Calu3 (cell line): Measurements from ENCODE around the gene TENM4. TPM values are rescaled to one million over a fixed set of nuclear protein-coding genes. Genes with fewer than 3 reads are reported as not detected.

Experiments used
- BruUV-seq: library from RNA; stranded (reverse); fragments of 400-500 nt; replicated peaks from 2 replicates; lab custom pipeline; 2021; lab: Mats Ljungman, UMichigan
- CTCF ChIA-PET: fragments of 300-600 bp; sonication (Branson Sonifier 250); formaldehyde crosslinking; loops from one replicate; lab custom pipeline; 2022; ENCODE audit warnings: antibody characterized with exemption; lab: Charles Lee
- DNase-seq: peaks from one replicate; pipeline ENCODE4 v3.0.0; 2022
- H3K27ac Mint-ChIP-seq: one replicate; pipeline ENCODE4 v1.8.0; 2022; ENCODE audit warnings: mixed read lengths; ENCODE audit not compliant: unreplicated experiment
- H3K27me3 Mint-ChIP-seq: one replicate; pipeline ENCODE4 v1.8.0; 2022; ENCODE audit warnings: mixed read lengths; ENCODE audit not compliant: unreplicated experiment
- H3K36me3 Mint-ChIP-seq: one replicate; pipeline ENCODE4 v1.8.0; 2022; ENCODE audit warnings: mild to moderate bottlenecking, moderate library complexity, mixed read lengths; ENCODE audit not compliant: insufficient read depth, unreplicated experiment
- H3K4me1 Mint-ChIP-seq: one replicate; pipeline ENCODE4 v1.8.0; 2022; ENCODE audit warnings: mild to moderate bottlenecking, low read depth, mixed read lengths; ENCODE audit not compliant: unreplicated experiment
- H3K4me3 Mint-ChIP-seq: one replicate; pipeline ENCODE4 v1.8.0; 2022; ENCODE audit warnings: mild to moderate bottlenecking, low read depth, moderate library complexity, mixed read lengths; ENCODE audit not compliant: unreplicated experiment
- H3K9me3 Mint-ChIP-seq: one replicate; pipeline ENCODE4 v1.8.0; 2022; ENCODE audit warnings: low read depth, mixed read lengths; ENCODE audit not compliant: unreplicated experiment
- intact Hi-C: fragments of 100-400 bp; cut with micrococcal nuclease; formaldehyde crosslinking; loops from one replicate; pipeline ENCODE4 v1.10.0; 2022; ENCODE audit not compliant: unreplicated experiment
- total RNA-seq: library from RNA; stranded (reverse); gene quantifications from 2 replicates; pipeline ENCODE4 v1.2.3, GENCODE V29; 2022
- TF ChIP-seq, protein P1 (sequence below): fragments of 200-600 bp; IDR thresholded peaks from one replicate; pipeline ENCODE4 v1.8.0; 2022; ENCODE audit warnings: antibody characterized with exemption; ENCODE audit not compliant: unreplicated experiment

Gene TENM4
- total RNA-seq, 1 experiment from 2014 or later: not detected

DNA sequence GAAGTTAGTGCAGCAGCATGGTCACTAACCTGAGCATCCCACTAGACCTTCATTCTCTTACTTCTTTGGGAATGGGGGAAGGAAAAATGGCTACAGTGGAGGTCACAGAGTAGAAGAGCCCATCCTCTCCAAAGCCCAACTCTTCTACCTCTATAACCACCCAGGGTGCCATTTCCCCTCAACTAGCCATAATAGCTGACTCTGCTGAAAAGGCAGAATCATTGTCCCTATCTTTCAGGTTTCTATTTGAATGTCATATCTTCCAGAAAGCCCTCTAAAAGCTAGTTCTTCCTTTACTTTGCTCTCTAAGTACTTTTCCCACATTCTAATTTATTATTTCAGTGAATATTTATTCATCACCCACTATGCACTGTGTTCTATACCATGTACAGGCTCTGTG lies 421.6 kb downstream of the TENM4 start:
- H3K4me3 Mint-ChIP-seq: no peak overlapping the region
- no TSS peak for BruUV-seq
- H3K27ac Mint-ChIP-seq: no peak overlapping the region
- intact Hi-C loops: no loop called here
- H3K9me3 Mint-ChIP-seq: no peaks in the 10 kb centered on the region
- CTCF ChIA-PET: no interaction called here
- TF ChIP-seq, protein P1, sequence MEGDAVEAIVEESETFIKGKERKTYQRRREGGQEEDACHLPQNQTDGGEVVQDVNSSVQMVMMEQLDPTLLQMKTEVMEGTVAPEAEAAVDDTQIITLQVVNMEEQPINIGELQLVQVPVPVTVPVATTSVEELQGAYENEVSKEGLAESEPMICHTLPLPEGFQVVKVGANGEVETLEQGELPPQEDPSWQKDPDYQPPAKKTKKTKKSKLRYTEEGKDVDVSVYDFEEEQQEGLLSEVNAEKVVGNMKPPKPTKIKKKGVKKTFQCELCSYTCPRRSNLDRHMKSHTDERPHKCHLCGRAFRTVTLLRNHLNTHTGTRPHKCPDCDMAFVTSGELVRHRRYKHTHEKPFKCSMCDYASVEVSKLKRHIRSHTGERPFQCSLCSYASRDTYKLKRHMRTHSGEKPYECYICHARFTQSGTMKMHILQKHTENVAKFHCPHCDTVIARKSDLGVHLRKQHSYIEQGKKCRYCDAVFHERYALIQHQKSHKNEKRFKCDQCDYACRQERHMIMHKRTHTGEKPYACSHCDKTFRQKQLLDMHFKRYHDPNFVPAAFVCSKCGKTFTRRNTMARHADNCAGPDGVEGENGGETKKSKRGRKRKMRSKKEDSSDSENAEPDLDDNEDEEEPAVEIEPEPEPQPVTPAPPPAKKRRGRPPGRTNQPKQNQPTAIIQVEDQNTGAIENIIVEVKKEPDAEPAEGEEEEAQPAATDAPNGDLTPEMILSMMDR: no peak
- DNase-seq: no peak
- no peaks in the 10 kb centered on the region for H3K36me3 Mint-ChIP-seq
- no peaks in the 10 kb centered on the region for H3K4me1 Mint-ChIP-seq
- peaks cover 59% of the 10 kb centered on the region for H3K27me3 Mint-ChIP-seq

DNA sequence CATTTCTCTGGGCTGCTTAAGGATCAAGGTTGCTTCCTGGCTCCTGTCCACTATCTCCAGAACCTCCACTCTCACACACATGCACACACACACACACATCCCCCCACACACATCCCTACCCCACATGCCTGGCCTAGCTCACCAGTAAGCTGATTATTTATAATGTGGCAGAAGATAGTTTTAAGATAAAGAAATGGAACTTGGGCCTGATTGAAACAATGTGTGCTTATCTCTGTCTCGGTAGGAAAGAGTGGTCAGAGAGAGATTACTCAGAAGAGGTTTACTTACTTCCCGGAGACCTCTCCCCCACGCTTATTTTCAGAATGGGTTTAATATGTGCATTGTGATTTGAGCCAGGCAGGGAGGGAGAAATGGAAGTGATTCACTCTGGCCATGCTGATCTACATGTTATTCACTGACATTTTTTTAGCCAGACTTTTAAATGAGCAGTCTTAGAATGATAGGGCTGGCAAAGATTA lies 422.4 kb downstream of the TENM4 start:
- BruUV-seq: no TSS peak
- Mint-ChIP-seq H3K9me3 (no peaks in the 10 kb centered on the region), H3K27me3 (peaks cover 68% of the 10 kb centered on the region), H3K36me3 (no peaks in the 10 kb centered on the region), H3K4me3 (no peak overlapping the region), H3K4me1 (no peaks in the 10 kb centered on the region), H3K27ac (no peak overlapping the region)
- intact Hi-C loops: no loop called here
- TF ChIP-seq, protein P1: no peak
- no peak for DNase-seq
- CTCF ChIA-PET: no interaction called here

DNA sequence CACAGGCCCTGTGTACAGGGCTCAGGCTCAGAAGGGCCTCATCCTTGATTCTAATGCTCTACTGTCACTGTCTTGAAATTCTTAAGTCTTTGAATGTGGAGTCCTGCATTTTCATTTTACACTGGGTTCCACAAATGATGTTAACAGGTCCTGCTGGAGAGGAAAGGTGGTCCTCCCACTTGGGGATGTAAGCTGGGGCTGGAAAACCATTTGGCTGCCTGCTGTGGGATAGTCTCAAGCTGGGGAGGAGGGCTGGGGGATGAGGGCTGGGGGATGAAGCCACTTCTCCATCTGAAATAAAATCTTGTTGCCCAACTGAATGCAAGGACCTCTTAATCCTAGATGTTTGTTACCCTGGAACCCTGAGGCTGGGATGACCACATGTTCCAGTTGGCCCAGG lies 423.0 kb downstream of the TENM4 start:
- H3K27ac Mint-ChIP-seq: no peak overlapping the region
- H3K27me3 Mint-ChIP-seq: peaks cover 74% of the 10 kb centered on the region
- intact Hi-C loops: no loop called here
- no peaks in the 10 kb centered on the region for H3K9me3 Mint-ChIP-seq
- no peak overlapping the region for H3K4me3 Mint-ChIP-seq
- no TSS peak for BruUV-seq
- H3K4me1 Mint-ChIP-seq: no peaks in the 10 kb centered on the region
- H3K36me3 Mint-ChIP-seq: no peaks in the 10 kb centered on the region
- TF ChIP-seq, protein P1: no peak
- CTCF ChIA-PET: no interaction called here
- DNase-seq: no peak

DNA sequence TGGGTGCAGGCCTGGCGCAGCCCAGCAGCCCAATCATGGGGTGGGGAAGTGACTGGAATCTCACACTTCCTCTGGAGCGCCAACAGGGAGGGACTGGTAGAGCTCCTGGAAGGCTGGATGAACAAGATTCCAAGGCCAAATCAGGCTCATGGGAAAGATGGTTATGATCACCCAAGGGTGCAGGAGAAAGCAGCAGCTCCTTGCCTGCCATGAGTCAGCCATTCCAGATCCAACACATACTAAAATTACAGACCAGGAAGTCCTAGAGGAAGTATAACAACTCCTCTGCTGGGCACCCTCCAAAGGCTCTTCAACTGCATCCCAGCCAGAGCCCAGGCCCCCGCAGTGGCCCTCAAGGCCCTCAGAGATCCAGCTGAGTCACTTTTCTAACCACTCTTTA lies 427.3 kb downstream of the TENM4 start:
- intact Hi-C loops: no loop called here
- Mint-ChIP-seq H3K36me3 (no peaks in the 10 kb centered on the region), H3K27ac (no peak overlapping the region), H3K4me1 (no peaks in the 10 kb centered on the region), H3K9me3 (no peaks in the 10 kb centered on the region), H3K4me3 (no peak overlapping the region), H3K27me3 (peaks cover 80% of the 10 kb centered on the region)
- CTCF ChIA-PET: no interaction called here
- DNase-seq: no peak
- BruUV-seq: no TSS peak
- TF ChIP-seq, protein P1: no peak
